Gastrocnemius medialis (tissue), 4 donors: Measurements from ENCODE around the gene POLR2J2.
"Not testable (repeated sequence)": the region's sequence is repeated elsewhere in the genome, so short reads cannot be mapped to it uniquely, and the experiment has no call there.

Experiments
- CTCF ChIP-seq, 5 experiments: fragments of 450-650 bp in 3 of 5; fragments of 200-600 bp in 2 of 5; sonication (generic) in 2 of 5; IDR thresholded peaks in 4 of 5; conservative IDR thresholded peaks in 1 of 5; 1 replicate in 4 of 5; 2 replicates in 1 of 5; pipeline ENCODE4 v1.5.1; 2016 to 2019; ENCODE audit warnings: antibody characterized with exemption in 5 of 5, mild to moderate bottlenecking in 3 of 5, moderate library complexity in 3 of 5
- POLR2A ChIP-seq, 2 donors: fragments of 450-650 bp; IDR thresholded peaks; one replicate each; pipeline ENCODE4 v1.6.1; 2017; ENCODE audit warnings: antibody characterized with exemption in 2 of 2, mild to moderate bottlenecking in 2 of 2, moderate library complexity in 2 of 2

GRCh38 chr7:102638848-102639247, 32.6 kb downstream of the POLR2J2 start:
- TF ChIP-seq CTCF (IDR thresholded peaks at IDR 0.05 in 4 of 5, conservative IDR thresholded peaks at IDR 0.05 in 1 of 5); POLR2A (IDR thresholded peaks at IDR 0.05): not testable (repeated sequence)
